ENCODE results near the gene IL12RB1. TPM values are rescaled to one million over a fixed set of nuclear protein-coding genes. Genes with fewer than 3 reads are reported as not detected.
A peak's percentile ranks its signal among the peaks of the same experiment; 100 is the strongest.

Gene IL12RB1
- total and polyA plus RNA-seq, 4 donors, result 0.40 to 0.93 (median 0.58) TPM

- no peaks in the 10 kb centered on the region for H3K27me3 ChIP-seq (ENCODE audit: control insufficient read depth, insufficient read depth, low read length)
- no peak overlapping the region for H3K27ac ChIP-seq (ENCODE audit: low read depth, low read length)
- peaks cover 32% of the 10 kb centered on the region for H3K4me1 ChIP-seq (ENCODE audit: control insufficient read depth, insufficient read depth, low read length)
- DNase-seq (ENCODE audit: low read depth in 4 of 6, low spot score in 6 of 6), result no peak
- no peak overlapping the region for H3K4me3 ChIP-seq (ENCODE audit: low read depth, low read length)
- peaks cover 61% of the 10 kb centered on the region for H3K36me3 ChIP-seq (ENCODE audit: control insufficient read depth, insufficient read depth, low read length)
- 81% methylated on average over 25 of the region's 27 CpGs for WGBS (ENCODE audit: insufficient coverage)
- no peaks in the 10 kb centered on the region for H3K9me3 ChIP-seq (ENCODE audit: control insufficient read depth, insufficient read depth, low read length)
Observed at GRCh38 chr19:18122860-18123795, 36.4 kb upstream of the IL12RB1 start.

- Histone ChIP-seq H3K9me3 (ENCODE audit: control insufficient read depth, insufficient read depth, low read length) (no peaks in the 10 kb centered on the region), H3K4me3 (ENCODE audit: low read depth, low read length) (no peak overlapping the region), H3K27me3 (ENCODE audit: control insufficient read depth, insufficient read depth, low read length) (no peaks in the 10 kb centered on the region), H3K36me3 (ENCODE audit: control insufficient read depth, insufficient read depth, low read length) (peaks cover 54% of the 10 kb centered on the region), H3K27ac (ENCODE audit: low read depth, low read length) (no peak overlapping the region), H3K4me1 (ENCODE audit: control insufficient read depth, insufficient read depth, low read length) (peaks cover 34% of the 10 kb centered on the region)
- 71% methylated on average over 1 of the region's 7 CpGs for WGBS (ENCODE audit: insufficient coverage)
- DNase-seq (ENCODE audit: low read depth in 4 of 6, low spot score in 6 of 6), result no peak
Observed at GRCh38 chr19:18122424-18122823, 35.7 kb upstream of the IL12RB1 start.

- 96% methylated on average over 4 of the region's 5 CpGs for WGBS (ENCODE audit: insufficient coverage)
- Histone ChIP-seq H3K4me3 (ENCODE audit: low read depth, low read length) (no peak overlapping the region), H3K27me3 (ENCODE audit: control insufficient read depth, insufficient read depth, low read length) (no peaks in the 10 kb centered on the region), H3K36me3 (ENCODE audit: control insufficient read depth, insufficient read depth, low read length) (peaks cover 48% of the 10 kb centered on the region), H3K9me3 (ENCODE audit: control insufficient read depth, insufficient read depth, low read length) (no peaks in the 10 kb centered on the region), H3K4me1 (ENCODE audit: control insufficient read depth, insufficient read depth, low read length) (peaks cover 38% of the 10 kb centered on the region), H3K27ac (ENCODE audit: low read depth, low read length) (no peak overlapping the region)
- DNase-seq (ENCODE audit: low read depth in 4 of 6, low spot score in 6 of 6), result no peak
Observed at GRCh38 chr19:18121166-18121565, 34.4 kb upstream of the IL12RB1 start.

- Histone ChIP-seq H3K27ac (ENCODE audit: low read depth, low read length) (no peak overlapping the region), H3K4me3 (ENCODE audit: low read depth, low read length) (no peak overlapping the region), H3K36me3 (ENCODE audit: control insufficient read depth, insufficient read depth, low read length) (peaks cover 45% of the 10 kb centered on the region), H3K9me3 (ENCODE audit: control insufficient read depth, insufficient read depth, low read length) (no peaks in the 10 kb centered on the region), H3K4me1 (ENCODE audit: control insufficient read depth, insufficient read depth, low read length) (peaks cover 38% of the 10 kb centered on the region), H3K27me3 (ENCODE audit: control insufficient read depth, insufficient read depth, low read length) (no peaks in the 10 kb centered on the region)
- WGBS (ENCODE audit: insufficient coverage), result 60% methylated on average over 1 of the region's 1 CpG
- DNase-seq (ENCODE audit: low read depth in 4 of 6, low spot score in 6 of 6), result no peak
Observed at GRCh38 chr19:18120127-18120526, 33.4 kb upstream of the IL12RB1 start.

- Histone ChIP-seq H3K4me1 (ENCODE audit: control insufficient read depth, insufficient read depth, low read length) (peaks cover 38% of the 10 kb centered on the region), H3K27me3 (ENCODE audit: control insufficient read depth, insufficient read depth, low read length) (no peaks in the 10 kb centered on the region), H3K9me3 (ENCODE audit: control insufficient read depth, insufficient read depth, low read length) (no peaks in the 10 kb centered on the region), H3K4me3 (ENCODE audit: low read depth, low read length) (no peak overlapping the region), H3K27ac (ENCODE audit: low read depth, low read length) (no peak overlapping the region), H3K36me3 (ENCODE audit: control insufficient read depth, insufficient read depth, low read length) (peaks cover 41% of the 10 kb centered on the region)
- 47% methylated on average over 9 of the region's 14 CpGs for whole genome bisulfite sequencing (ENCODE audit: insufficient coverage)
- DNase-seq (ENCODE audit: low read depth in 4 of 6, low spot score in 6 of 6), result no peak
Observed at GRCh38 chr19:18119717-18120105, 33.0 kb upstream of the IL12RB1 start.

- peaks cover 38% of the 10 kb centered on the region for H3K4me1 ChIP-seq (ENCODE audit: control insufficient read depth, insufficient read depth, low read length)
- peak overlapping the region; percentile 57 for H3K4me3 ChIP-seq (ENCODE audit: low read depth, low read length)
- no peak overlapping the region for H3K27ac ChIP-seq (ENCODE audit: low read depth, low read length)
- no peaks in the 10 kb centered on the region for H3K9me3 ChIP-seq (ENCODE audit: control insufficient read depth, insufficient read depth, low read length)
- H3K27me3 ChIP-seq (ENCODE audit: control insufficient read depth, insufficient read depth, low read length), result no peaks in the 10 kb centered on the region
- DNase-seq (ENCODE audit: low read depth in 4 of 6, low spot score in 6 of 6), result peak in 2 of 6 donors; percentile 50 to 78
- peaks cover 36% of the 10 kb centered on the region for H3K36me3 ChIP-seq (ENCODE audit: control insufficient read depth, insufficient read depth, low read length)
- WGBS (ENCODE audit: insufficient coverage), result 37% methylated on average over 13 of the region's 13 CpGs
Observed at GRCh38 chr19:18119013-18119716, 32.4 kb upstream of the IL12RB1 start.

- Histone ChIP-seq H3K27ac (ENCODE audit: low read depth, low read length) (peak overlapping the region; percentile 61), H3K9me3 (ENCODE audit: control insufficient read depth, insufficient read depth, low read length) (no peaks in the 10 kb centered on the region), H3K4me3 (ENCODE audit: low read depth, low read length) (peak overlapping the region; percentile 57), H3K4me1 (ENCODE audit: control insufficient read depth, insufficient read depth, low read length) (peaks cover 37% of the 10 kb centered on the region), H3K27me3 (ENCODE audit: control insufficient read depth, insufficient read depth, low read length) (no peaks in the 10 kb centered on the region), H3K36me3 (ENCODE audit: control insufficient read depth, insufficient read depth, low read length) (peaks cover 29% of the 10 kb centered on the region)
- DNase-seq (ENCODE audit: low read depth in 4 of 6, low spot score in 6 of 6), result no peak
- WGBS (ENCODE audit: insufficient coverage), result 37% methylated on average over 14 of the region's 14 CpGs
Observed at GRCh38 chr19:18118420-18119012, 31.8 kb upstream of the IL12RB1 start.

- peak; percentile 53 to 95 (median 79) for DNase-seq (ENCODE audit: low read depth in 4 of 6, low spot score in 6 of 6)
- Histone ChIP-seq H3K9me3 (ENCODE audit: control insufficient read depth, insufficient read depth, low read length) (no peaks in the 10 kb centered on the region), H3K27me3 (ENCODE audit: control insufficient read depth, insufficient read depth, low read length) (no peaks in the 10 kb centered on the region), H3K36me3 (ENCODE audit: control insufficient read depth, insufficient read depth, low read length) (peaks cover 22% of the 10 kb centered on the region), H3K4me3 (ENCODE audit: low read depth, low read length) (peak overlapping the region; percentile 57), H3K27ac (ENCODE audit: low read depth, low read length) (peak overlapping the region; percentile 61), H3K4me1 (ENCODE audit: control insufficient read depth, insufficient read depth, low read length) (peaks cover 31% of the 10 kb centered on the region)
- under 1% methylated on average over 85 of the region's 86 CpGs for WGBS (ENCODE audit: insufficient coverage)
Observed at GRCh38 chr19:18117692-18118378, 31.1 kb upstream of the IL12RB1 start.

- no peaks in the 10 kb centered on the region for H3K27me3 ChIP-seq (ENCODE audit: control insufficient read depth, insufficient read depth, low read length)
- 24% methylated on average over 11 of the region's 11 CpGs for WGBS (ENCODE audit: insufficient coverage)
- peak overlapping the region; percentile 47 for H3K27ac ChIP-seq (ENCODE audit: low read depth, low read length)
- H3K4me3 ChIP-seq (ENCODE audit: low read depth, low read length), result peak overlapping the region; percentile 48
- no peaks in the 10 kb centered on the region for H3K9me3 ChIP-seq (ENCODE audit: control insufficient read depth, insufficient read depth, low read length)
- no peak for DNase-seq (ENCODE audit: low read depth in 4 of 6, low spot score in 6 of 6)
- peaks cover 17% of the 10 kb centered on the region for H3K36me3 ChIP-seq (ENCODE audit: control insufficient read depth, insufficient read depth, low read length)
- H3K4me1 ChIP-seq (ENCODE audit: control insufficient read depth, insufficient read depth, low read length), result peaks cover 30% of the 10 kb centered on the region
Observed at GRCh38 chr19:18117364-18117691, 30.6 kb upstream of the IL12RB1 start.

Data from spinal cord (tissue), 10 donors.